T-helper 1 cell (primary cell): ENCODE measurements around the gene SCN2A.

ENCODE experiments used
- DNase-seq, 5 donors: peaks; one replicate each; pipeline ENCODE4 v3.0.0-alpha.2; 2012 to 2020
- total RNA-seq, 4 donors: gene quantifications; one replicate each; lab custom pipeline; 2026; lab: John Stamatoyannopoulos, UW

Gene SCN2A
- 0 to 0.12 (median 0) reads per million in 4 donors for total RNA-seq

DNA sequence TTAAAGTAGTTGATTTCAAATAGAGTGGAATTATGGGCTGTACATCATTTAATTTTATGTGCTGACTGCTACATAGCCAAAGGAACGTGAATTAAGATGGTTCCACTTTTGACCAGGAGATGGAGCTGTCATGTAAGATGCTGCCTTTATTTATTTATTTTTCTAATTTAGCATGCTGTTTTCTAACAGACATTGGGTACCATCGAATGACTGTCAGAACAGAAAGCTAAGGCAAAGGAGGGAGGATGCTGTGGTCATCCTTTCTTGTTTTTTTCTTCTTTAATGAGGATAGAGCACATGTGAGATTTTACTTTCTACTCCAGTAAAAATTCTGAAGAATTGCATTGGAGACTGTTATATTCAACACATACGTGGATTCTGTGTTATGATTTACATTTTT lies at the start of gene SCN2A:
SCN2A (plus strand) TSS at position 185 of the 400 bp plus-strand sequence. CDS start 56,410 bp downstream, outside the sequence.
- DNase-seq: peak in 1 of 5 donors; percentile 13

DNA sequence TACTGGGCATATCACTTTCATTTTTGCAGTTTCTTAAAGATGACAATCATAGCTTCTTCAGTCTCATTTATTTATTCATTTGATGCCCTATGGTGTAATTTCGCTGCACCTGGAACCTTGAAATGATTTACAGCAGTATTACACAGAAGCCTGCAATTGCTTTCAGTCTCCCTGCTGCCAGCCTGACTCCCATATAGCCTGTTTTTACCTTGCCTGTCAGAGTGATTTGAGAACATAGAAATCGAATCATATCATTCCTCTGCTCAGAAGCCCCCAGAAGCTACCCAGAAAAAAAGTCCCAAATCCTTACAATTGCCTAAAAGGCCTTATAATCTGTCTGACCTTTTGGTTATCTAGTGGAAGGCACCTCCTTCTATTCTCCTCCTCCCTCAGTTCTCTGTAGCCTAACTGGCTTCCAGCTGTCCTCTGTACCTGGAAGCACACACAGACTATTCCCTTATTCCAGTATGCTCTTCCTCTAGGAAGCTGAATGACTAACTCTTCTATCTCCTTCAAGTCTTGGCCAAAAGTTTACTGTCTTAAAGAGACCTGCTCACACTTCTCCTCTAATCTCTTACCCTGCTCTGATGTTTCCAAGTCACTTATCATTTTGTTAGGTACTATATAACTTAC lies 48.0 kb upstream of the SCN2A start:
- DNase-seq: no peak

DNA sequence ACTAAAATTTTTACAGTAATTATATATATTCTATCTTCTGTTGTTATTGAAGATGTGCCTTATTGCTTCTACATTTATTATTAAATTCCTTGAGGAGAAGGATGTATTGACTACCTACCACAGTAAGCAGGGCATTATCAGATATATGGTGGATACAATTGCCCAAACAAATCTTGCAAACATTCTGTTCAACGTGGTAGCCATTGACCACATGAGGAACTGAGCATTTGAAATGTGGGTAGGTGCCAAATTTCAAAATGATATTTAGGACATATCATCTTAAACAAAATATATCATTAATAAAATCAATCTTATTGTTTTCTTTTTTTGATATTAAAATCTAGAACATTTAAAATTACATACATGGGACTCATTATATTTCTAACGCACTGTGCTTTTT lies 46.5 kb upstream of the SCN2A start:
- no peak for DNase-seq

GRCh38 chr2:165193178-165193777 lies 45.9 kb upstream of the SCN2A start:
- DNase-seq: no peak

DNA sequence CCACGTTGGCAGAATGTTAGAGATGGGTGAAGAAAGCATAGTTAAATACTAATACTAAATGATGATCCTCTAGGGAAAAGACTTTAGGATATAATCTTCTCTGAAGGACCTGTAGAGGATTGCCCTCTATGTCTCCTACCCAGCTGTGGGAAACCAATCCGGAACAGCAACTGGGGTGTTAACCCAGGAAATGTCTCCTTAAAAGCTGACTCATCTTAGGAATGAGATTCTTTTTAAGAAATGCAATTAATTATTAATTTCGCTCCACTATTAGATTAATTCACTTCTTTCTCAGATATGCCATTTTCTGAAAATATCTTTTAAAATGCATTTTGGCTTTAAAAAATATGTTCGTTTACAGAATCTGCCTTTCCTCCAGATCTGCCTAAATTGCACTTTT lies 42.8 kb upstream of the SCN2A start:
- DNase-seq: no peak

DNA sequence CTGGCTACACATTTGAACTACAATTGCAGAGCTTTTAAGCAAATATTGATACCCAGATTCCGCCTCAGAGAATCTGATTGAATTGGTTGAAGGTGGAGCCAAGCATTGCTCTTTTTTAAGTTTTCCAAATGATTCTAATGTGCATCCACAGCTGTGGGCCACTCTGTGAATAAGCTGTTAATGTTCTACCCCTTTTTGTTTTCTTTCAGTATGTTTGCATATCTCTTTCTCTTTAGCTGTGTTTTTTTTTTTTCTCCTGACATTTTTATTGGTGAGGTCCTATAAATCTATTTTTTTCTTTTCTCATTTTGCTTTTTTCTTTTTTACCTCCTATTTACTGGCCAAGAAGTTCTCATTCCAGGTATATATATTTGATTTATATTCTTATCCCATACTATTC lies 41.9 kb upstream of the SCN2A start:
- DNase-seq: no peak

GRCh38 chr2:165198181-165198580 lies 41.0 kb upstream of the SCN2A start:
- no peak for DNase-seq

- DNase-seq: no peak
Observed at GRCh38 chr2:165202239-165202638, 37.0 kb upstream of the SCN2A start.

DNA sequence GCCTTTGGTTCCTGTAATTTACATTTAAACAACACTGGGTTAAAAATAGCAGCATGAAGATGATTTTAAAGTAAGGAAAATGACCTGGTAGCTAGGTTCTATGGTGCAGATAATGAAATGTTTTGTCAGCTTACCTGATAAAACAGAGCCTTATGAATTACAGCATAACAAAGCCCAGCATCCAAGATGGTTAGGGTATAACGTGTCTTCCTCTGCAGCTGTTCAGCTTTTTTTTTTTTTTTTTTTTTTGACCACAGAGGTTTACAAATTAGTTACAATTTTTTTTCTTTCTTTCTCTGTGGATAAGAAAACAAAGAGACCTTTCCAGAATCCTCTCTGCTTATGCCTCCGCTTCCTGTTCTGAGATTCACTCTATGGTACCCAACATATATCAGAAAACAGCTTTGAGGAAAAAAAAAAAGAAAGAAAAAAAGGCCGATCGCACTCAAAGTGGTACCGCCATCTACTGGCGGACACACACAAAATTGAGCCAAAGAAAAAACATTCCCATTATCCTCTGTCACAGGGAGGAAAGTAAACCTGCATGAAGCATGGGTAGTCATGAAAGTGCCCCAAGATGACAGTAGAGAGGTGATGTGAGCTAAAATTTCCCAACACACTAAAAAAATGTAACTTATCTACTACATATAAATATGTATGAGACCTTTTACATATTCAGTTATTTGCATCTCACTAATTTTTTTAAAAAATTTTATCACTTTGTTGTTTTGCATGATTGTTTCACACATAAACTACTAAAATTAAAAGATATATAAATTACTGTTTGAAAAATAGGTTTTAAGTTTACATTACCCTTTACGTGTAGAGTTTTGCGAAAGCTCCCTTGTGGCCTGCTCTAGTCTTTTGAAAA lies 35.3 kb upstream of the SCN2A start, which contains the start of gene SCN3A:
SCN3A (minus strand) TSS at position 362 of the 871 bp plus-strand sequence. CDS start 27,656 bp downstream, outside the sequence.
- DNase-seq: peak in 1 of 5 donors; percentile 1

DNA sequence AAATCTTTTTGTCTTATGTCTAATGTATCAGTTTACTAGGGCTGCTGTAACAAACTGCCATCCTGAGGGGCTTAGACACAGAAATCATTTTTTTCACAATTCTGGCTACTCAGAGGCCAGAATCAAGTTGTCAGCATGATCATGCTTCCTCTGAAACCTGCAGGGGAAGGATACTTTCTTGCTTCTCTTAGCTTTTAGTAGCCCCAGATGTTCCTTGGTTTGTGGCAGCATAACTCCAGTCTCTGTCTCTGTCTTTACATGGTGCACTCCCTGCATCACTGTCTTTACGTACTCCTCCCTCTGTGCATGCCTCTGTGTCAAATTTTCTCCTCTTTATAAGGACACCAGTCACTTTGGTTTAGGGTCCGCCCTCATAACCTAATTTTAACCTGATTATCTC lies 33.3 kb upstream of the SCN2A start:
- no peak for DNase-seq

- DNase-seq: no peak
Observed at GRCh38 chr2:165208094-165208493, 31.1 kb upstream of the SCN2A start.

- no peak for DNase-seq
Observed at GRCh38 chr2:165214093-165214492, 25.1 kb upstream of the SCN2A start.

- no peak for DNase-seq
Observed at GRCh38 chr2:165219481-165219880, 19.7 kb upstream of the SCN2A start.

- DNase-seq: no peak
Observed at GRCh38 chr2:165224941-165225340, 14.3 kb upstream of the SCN2A start.

GRCh38 chr2:165227571-165227970 lies 11.6 kb upstream of the SCN2A start:
- no peak for DNase-seq

DNA sequence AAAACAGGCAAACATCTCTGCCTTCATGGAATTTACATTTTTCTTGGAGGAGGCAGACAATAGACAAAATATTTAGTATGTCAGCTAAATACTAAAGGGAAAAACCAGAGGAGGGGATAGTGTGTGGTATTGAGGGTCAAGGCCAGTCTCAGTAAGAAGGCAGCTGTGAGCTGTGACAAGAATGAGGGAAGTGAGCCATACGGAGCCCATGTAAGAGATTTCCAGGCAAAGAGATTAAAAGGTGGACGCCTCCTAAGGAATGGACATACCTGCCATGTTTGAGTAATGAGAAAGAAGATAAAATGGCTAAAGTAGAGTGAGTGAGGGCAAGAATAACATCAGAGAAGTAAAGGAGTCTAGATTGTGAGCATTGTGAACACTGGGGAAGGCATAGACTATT lies 2.2 kb upstream of the SCN2A start:
- no peak for DNase-seq

DNA sequence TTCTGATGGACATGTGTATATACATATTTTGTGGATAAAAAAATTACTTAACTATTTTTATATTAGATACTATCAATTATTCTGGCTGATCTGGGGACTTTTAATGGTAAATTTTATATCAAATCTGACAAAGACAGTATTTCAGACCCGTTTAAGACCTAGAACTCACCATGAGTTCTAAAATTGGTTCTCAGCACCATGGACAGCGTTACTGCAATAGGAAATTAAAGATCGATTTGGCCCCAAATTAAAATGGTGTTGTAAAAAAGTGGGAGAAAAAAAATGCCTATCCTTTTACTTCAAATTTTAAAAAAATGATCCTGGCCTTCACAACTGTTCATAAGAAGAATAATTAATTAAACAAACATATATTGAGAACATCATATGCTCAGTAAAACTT lies 919 bp upstream of the SCN2A start:
- DNase-seq: no peak

- DNase-seq: no peak
Observed at GRCh38 chr2:165239856-165240515, 772 bp downstream of the SCN2A start.

GRCh38 chr2:165240916-165241315 lies 1.7 kb downstream of the SCN2A start:
- DNase-seq: no peak

- DNase-seq: no peak
Observed at GRCh38 chr2:165245081-165245793, 6.0 kb downstream of the SCN2A start.

- no peak for DNase-seq
Observed at GRCh38 chr2:165248238-165248637, 9.0 kb downstream of the SCN2A start.

DNA sequence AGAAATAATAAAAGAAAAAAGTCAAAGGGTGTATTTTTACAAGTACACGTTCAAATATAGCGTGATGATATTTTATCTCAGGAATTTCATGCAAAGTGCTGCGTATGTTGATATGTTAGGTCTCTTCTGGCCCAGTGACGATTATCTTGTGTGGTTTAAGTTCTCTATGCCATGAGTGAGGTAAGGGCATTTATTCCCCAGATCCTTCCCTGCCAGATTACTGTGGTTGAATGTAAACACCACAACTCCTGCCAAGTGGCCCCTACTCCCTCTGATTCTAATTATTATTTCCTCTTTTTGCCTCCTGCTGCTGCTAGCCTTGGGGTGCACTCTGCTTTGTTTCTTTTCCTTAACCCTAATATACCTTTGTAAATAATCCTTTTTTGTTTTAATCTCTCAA lies 12.2 kb downstream of the SCN2A start:
- DNase-seq: no peak
